IMR-90 (cell line): ENCODE measurements around the gene RUNX2. TPM values are rescaled to one million over a fixed set of nuclear protein-coding genes. Genes with fewer than 3 reads are reported as not detected.

ENCODE experiments used
- ATAC-seq: fragments of 200-7000 bp; cut with Tn5 transposase; 2 replicates; pipeline ENCODE4 v1.9.1; 2020; ENCODE audit warnings: low read depth, mild to moderate bottlenecking, moderate library complexity
- BruUV-seq: library from RNA; stranded (reverse); fragments of 400-500 nt; replicated peaks from 2 replicates; lab custom pipeline; 2021; lab: Mats Ljungman, UMichigan
- CTCF ChIA-PET: fragments of 300-600 bp; formaldehyde crosslinking; extraction: SDS; loops from one replicate; lab custom pipeline; 2021; ENCODE audit warnings: antibody characterized with exemption; lab: Yijun Ruan, JAX
- POLR2A ChIA-PET: fragments of 300-600 bp; sonication (Branson Sonifier 250); formaldehyde crosslinking; loops from one replicate; lab custom pipeline; 2022; ENCODE audit warnings: antibody characterized with exemption; ENCODE audit not compliant: unreplicated experiment; lab: Charles Lee
- DNase-seq: peaks from one replicate; pipeline ENCODE4 v3.0.0; 2013
- H2AFZ ChIP-seq: replicated peaks from 2 replicates; pipeline ENCODE3; 2013; ENCODE audit warnings: low read length, mild to moderate bottlenecking; ENCODE audit not compliant: poor library complexity
- H2AK5ac ChIP-seq: 2 replicates; pipeline ENCODE4 v1.6.1; 2013; ENCODE audit warnings: low read depth, low read length, inconsistent platforms
- H2AK9ac ChIP-seq: replicated peaks from 2 replicates; pipeline ENCODE3; 2013; ENCODE audit warnings: mild to moderate bottlenecking, low read depth, low read length, moderate library complexity; ENCODE audit not compliant: poor library complexity
- H2BK120ac ChIP-seq: 2 replicates; pipeline ENCODE4 v1.6.1; 2013; ENCODE audit warnings: low read depth, low read length, inconsistent platforms
- H2BK15ac ChIP-seq: 3 replicates; pipeline ENCODE4 v1.6.1; 2013; ENCODE audit warnings: low read depth, low read length, inconsistent platforms
- H2BK20ac ChIP-seq: 2 replicates; pipeline ENCODE4 v1.6.1; 2013; ENCODE audit warnings: low read depth, mild to moderate bottlenecking, inconsistent platforms, low read length, moderate library complexity
- H2BK5ac ChIP-seq: 2 replicates; pipeline ENCODE4 v1.6.1; 2013; ENCODE audit warnings: mild to moderate bottlenecking, low read depth, low read length, inconsistent platforms; ENCODE audit not compliant: poor library complexity, severe bottlenecking
- H3K14ac ChIP-seq: replicated peaks from 2 replicates; pipeline ENCODE4 v1.6.1; 2013; ENCODE audit warnings: low read depth, low read length, inconsistent platforms
- H3K18ac ChIP-seq: 2 replicates; pipeline ENCODE4 v1.6.1; 2013; ENCODE audit warnings: low read depth, low read length, control low read depth
- H3K23ac ChIP-seq: 2 replicates; pipeline ENCODE4 v1.6.1; 2013; ENCODE audit warnings: low read depth, low read length, inconsistent platforms
- H3K27ac ChIP-seq: 2 replicates; pipeline ENCODE4 v1.5.1; 2013; ENCODE audit warnings: mild to moderate bottlenecking, control low read depth, low read length; ENCODE audit not compliant: insufficient read depth
- H3K27me3 ChIP-seq: 2 replicates; pipeline ENCODE4 v1.6.1; 2013; ENCODE audit warnings: low read length; ENCODE audit not compliant: control insufficient read depth, insufficient read depth
- H3K36me3 ChIP-seq: 2 replicates; pipeline ENCODE4 v1.6.1; 2013; ENCODE audit warnings: low read length, mixed read lengths; ENCODE audit not compliant: control insufficient read depth, insufficient read depth
- H3K4ac ChIP-seq: 2 replicates; pipeline ENCODE4 v1.6.1; 2013; ENCODE audit warnings: low read depth, low read length, inconsistent platforms
- H3K4me1 ChIP-seq: 2 replicates; pipeline ENCODE4 v1.6.1; 2013; ENCODE audit warnings: low read length, mixed read lengths; ENCODE audit not compliant: control insufficient read depth, insufficient read depth
- H3K4me2 ChIP-seq: 2 replicates; pipeline ENCODE4 v1.6.1; 2013; ENCODE audit warnings: low read depth, mild to moderate bottlenecking, control low read depth, low read length, moderate library complexity
- H3K4me3 ChIP-seq: 2 replicates; pipeline ENCODE4 v1.5.1; 2013; ENCODE audit warnings: low read depth, mild to moderate bottlenecking, control low read depth, low read length, moderate library complexity; ENCODE audit not compliant: insufficient read depth
- H3K56ac ChIP-seq: 2 replicates; pipeline ENCODE4 v1.6.1; 2013; ENCODE audit warnings: low read length, inconsistent platforms; ENCODE audit not compliant: insufficient read depth; ENCODE audit errors: extremely low read depth
- H3K79me1 ChIP-seq, 2 experiments: 2 replicates each; pipeline ENCODE4 v1.6.1; 2013; ENCODE audit warnings: low read length in 2 of 2, inconsistent platforms in 1 of 2, low read depth in 1 of 2
- H3K9ac ChIP-seq: 2 replicates; pipeline ENCODE4 v1.6.1; 2013; ENCODE audit warnings: low read depth, low read length, control low read depth
- H3K9me1 ChIP-seq: 2 replicates; pipeline ENCODE4 v1.6.1; 2013; ENCODE audit warnings: low read length, inconsistent platforms; ENCODE audit not compliant: insufficient read depth
- H3K9me3 ChIP-seq: 2 replicates; pipeline ENCODE4 v1.6.1; 2013; ENCODE audit warnings: low read length; ENCODE audit not compliant: control insufficient read depth, insufficient read depth
- H4K20me1 ChIP-seq: 2 replicates; pipeline ENCODE4 v1.6.1; 2013; ENCODE audit warnings: low read length, inconsistent platforms; ENCODE audit not compliant: insufficient read depth
- H4K5ac ChIP-seq: 2 replicates; pipeline ENCODE4 v1.6.1; 2013; ENCODE audit warnings: mild to moderate bottlenecking, low read depth, low read length, control low read depth
- H4K8ac ChIP-seq, 2 experiments: 2 replicates each; pipeline ENCODE4 v1.6.1; 2013; ENCODE audit warnings: low read depth in 2 of 2, low read length in 2 of 2, control low read depth in 1 of 2, inconsistent platforms in 1 of 2
- H4K91ac ChIP-seq: 2 replicates; pipeline ENCODE4 v1.6.1; 2013; ENCODE audit warnings: low read depth, low read length, inconsistent platforms; ENCODE audit not compliant: insufficient read depth
- BHLHE40 ChIP-seq: fragments of 150-350 bp; IDR thresholded peaks from 2 replicates; pipeline ENCODE4 v1.6.1; 2016; ENCODE audit warnings: mild to moderate bottlenecking, low read depth, low read length
- CEBPB ChIP-seq: IDR thresholded peaks from 2 replicates; pipeline ENCODE4 v1.6.1; 2012; ENCODE audit warnings: low read depth, low read length, improper control_type of control experiment
- FOS ChIP-seq: fragments of 150-350 bp; IDR thresholded peaks from 2 replicates; pipeline ENCODE4 v1.6.1; 2016; ENCODE audit warnings: low read depth, low read length
- MAFK ChIP-seq: IDR thresholded peaks from 2 replicates; pipeline ENCODE4 v1.6.1; 2012; ENCODE audit warnings: low read depth, low read length, improper control_type of control experiment
- MAZ ChIP-seq: IDR thresholded peaks from 2 replicates; pipeline ENCODE4 v1.6.1; 2012; ENCODE audit warnings: low read depth, mild to moderate bottlenecking, low read length, improper control_type of control experiment, moderate library complexity, borderline replicate concordance
- MXI1 ChIP-seq: IDR thresholded peaks from 2 replicates; pipeline ENCODE4 v1.6.1; 2012; ENCODE audit warnings: low read depth, mild to moderate bottlenecking, low read length, moderate library complexity, borderline replicate concordance
- POLR2A ChIP-seq: IDR thresholded peaks from 2 replicates; pipeline ENCODE4 v1.6.1; 2012; ENCODE audit warnings: mild to moderate bottlenecking, low read depth, low read length
- RAD21 ChIP-seq: IDR thresholded peaks from 2 replicates; pipeline ENCODE4 v1.6.1; 2012; ENCODE audit warnings: low read length, improper control_type of control experiment
- RCOR1 ChIP-seq: IDR thresholded peaks from 2 replicates; pipeline ENCODE4 v1.6.1; 2012; ENCODE audit warnings: mild to moderate bottlenecking, low read length, improper control_type of control experiment; ENCODE audit not compliant: insufficient replicate concordance
- RFX5 ChIP-seq: IDR thresholded peaks from 2 replicates; pipeline ENCODE4 v1.8.0; 2012; ENCODE audit warnings: low read depth, mild to moderate bottlenecking, low read length, moderate library complexity
- SMC3 ChIP-seq: fragments of 150-350 bp; IDR thresholded peaks from 2 replicates; pipeline ENCODE4 v1.6.1; 2016; ENCODE audit warnings: low read depth, mild to moderate bottlenecking, antibody characterized with exemption, low read length, moderate library complexity
- WGBS, 2 experiments: methylation state at CpG; one replicate each; pipeline versions ENCODE4 v1.1.5 to v1.1.7; 2013; ENCODE audit warnings: missing lambda C conversion rate in 2 of 2; ENCODE audit not compliant: insufficient read length in 1 of 2; ENCODE audit errors: extremely low coverage in 2 of 2; 5-methylcytosine and 5-hydroxymethylcytosine counted together
- dilution Hi-C: fragments of 300-500 bp; cut with HindIII; formaldehyde crosslinking; loops from one replicate; pipeline ENCODE4 v1.14.3; 2018; ENCODE audit warnings: low sequenced_read_pairs; ENCODE audit not compliant: unreplicated experiment
- in situ Hi-C: fragments of 300-500 bp; cut with MboI; formaldehyde crosslinking; loops from 3 replicates; pipeline ENCODE4 v1.14.3; 2019; ENCODE audit warnings: low sequenced_read_pairs, inconsistent platforms, mixed read lengths
- intact Hi-C: fragments of 100-400 bp; cut with micrococcal nuclease; formaldehyde crosslinking; loops from 2 replicates; pipeline ENCODE4 v1.10.0; 2022
- polyA plus RNA-seq, 3 experiments: library from polyadenylated mRNA; depleted of rRNA; stranded (reverse); fragments of >200 nt; gene quantifications; 2 replicates each; pipeline ENCODE4 v1.2.3, GENCODE V29; 2012; ENCODE audit warnings: low replicate concordance in 1 of 3
- total RNA-seq: library from RNA; depleted of rRNA; stranded (reverse); fragments of >200 nt; gene quantifications from 2 replicates; pipeline ENCODE4 v1.2.3, GENCODE V29; 2012
- TF ChIP-seq, protein P1 (sequence below): fragments of 150-350 bp; IDR thresholded peaks from 2 replicates; pipeline ENCODE4 v1.6.1; 2016; ENCODE audit warnings: low read depth, mild to moderate bottlenecking, low read length, moderate library complexity, borderline replicate concordance
- TF ChIP-seq, protein P2 (sequence below): fragments of 150-350 bp; IDR thresholded peaks from 2 replicates; pipeline ENCODE4 v1.6.1; 2017; ENCODE audit warnings: mild to moderate bottlenecking, antibody characterized with exemption, low read length, low read depth
- TF ChIP-seq, protein P3 (sequence below): conservative IDR thresholded peaks from 2 replicates; pipeline ENCODE4 v1.5.1; 2012; ENCODE audit warnings: mild to moderate bottlenecking, low read depth, low read length, improper control_type of control experiment

RUNX2 gene
- total and polyA plus RNA-seq, 2 of the 4 experiments (the other 2 are of a cell fraction): 2.3 to 4.7 TPM

DNA sequence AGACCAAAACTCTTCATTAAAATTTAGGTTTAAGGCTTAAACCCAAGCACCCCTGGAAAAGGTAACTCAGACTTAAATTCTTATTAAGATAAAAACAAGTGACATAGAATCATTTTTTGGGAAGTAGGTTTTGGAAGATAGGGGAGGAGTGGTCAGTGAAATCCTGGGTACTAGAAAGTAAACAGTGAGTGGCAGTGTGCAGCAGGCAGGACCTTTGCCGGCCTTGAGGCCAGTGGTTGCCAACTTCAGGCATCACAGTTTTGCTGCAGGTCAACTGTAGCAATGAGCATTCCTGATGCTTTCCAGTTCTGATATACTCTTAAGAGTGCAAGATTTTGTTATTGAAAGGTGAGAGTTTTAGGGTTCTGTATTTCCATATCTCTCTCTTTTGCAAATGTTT is 118.9 kb downstream of the RUNX2 start (continued):
- TF ChIP-seq, protein P1, sequence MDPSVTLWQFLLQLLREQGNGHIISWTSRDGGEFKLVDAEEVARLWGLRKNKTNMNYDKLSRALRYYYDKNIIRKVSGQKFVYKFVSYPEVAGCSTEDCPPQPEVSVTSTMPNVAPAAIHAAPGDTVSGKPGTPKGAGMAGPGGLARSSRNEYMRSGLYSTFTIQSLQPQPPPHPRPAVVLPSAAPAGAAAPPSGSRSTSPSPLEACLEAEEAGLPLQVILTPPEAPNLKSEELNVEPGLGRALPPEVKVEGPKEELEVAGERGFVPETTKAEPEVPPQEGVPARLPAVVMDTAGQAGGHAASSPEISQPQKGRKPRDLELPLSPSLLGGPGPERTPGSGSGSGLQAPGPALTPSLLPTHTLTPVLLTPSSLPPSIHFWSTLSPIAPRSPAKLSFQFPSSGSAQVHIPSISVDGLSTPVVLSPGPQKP: no peak
- no peak for TF ChIP-seq POLR2A
- TF ChIP-seq RFX5: no peak

DNA sequence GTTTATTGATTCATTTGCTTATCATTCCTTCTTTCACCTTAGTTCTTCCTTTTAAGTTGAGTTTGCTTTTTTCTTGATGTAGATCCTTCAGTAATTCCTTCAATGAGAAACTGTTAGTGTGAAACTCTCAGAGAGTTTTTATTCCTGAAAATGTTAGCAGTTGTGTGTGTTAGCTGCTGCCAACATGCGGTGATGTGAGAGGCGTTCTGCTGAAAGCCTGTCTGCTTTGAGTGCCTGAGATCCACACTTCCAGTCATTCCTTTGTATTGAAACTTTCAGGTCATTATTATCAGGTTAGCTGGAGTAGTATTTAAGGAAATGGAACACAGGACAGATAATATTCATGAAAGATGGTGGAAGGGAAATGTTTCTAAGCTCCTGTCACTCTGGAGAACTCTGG is 119.6 kb downstream of the RUNX2 start:
- H2BK20ac ChIP-seq: peak overlapping the region; percentile 97
- POLR2A ChIA-PET: no interaction called here
- in situ Hi-C loops (no loop called here), dilution Hi-C loops (no loop called here), intact Hi-C loops (loop anchor here (5.0 kb wide), 1 partner anchor 45 kb away; no protein-coding TSS in a partner anchor)
- H2BK120ac ChIP-seq: peak overlapping the region; percentile 98
- peaks cover under 1% of the 10 kb centered on the region for H3K36me3 ChIP-seq
- H2AK9ac ChIP-seq: no peak overlapping the region
- H3K9me1 ChIP-seq: peaks cover 25% of the 10 kb centered on the region
- peak overlapping the region; percentile 95; the same call in 1 of the 2 replicates for H3K18ac ChIP-seq
- no peak overlapping the region for H2AFZ ChIP-seq
- peak overlapping the region; percentile 92 for H2AK5ac ChIP-seq
- H4K91ac ChIP-seq: peak overlapping the region; percentile 95
- peak overlapping the region; percentile 95 for H3K14ac ChIP-seq
- H3K4me2 ChIP-seq: peak overlapping the region; percentile 43; the same call in 1 of the 2 replicates
- no peaks in the 10 kb centered on the region for H3K27me3 ChIP-seq
- H2BK15ac ChIP-seq: peak overlapping the region; percentile 96; the same call in 2 of the 3 replicates
- no CpG with 5 or more reads among the region's 2 CpGs for WGBS, 2 experiments
- peak overlapping the region; percentile 93 for H3K27ac ChIP-seq
- H3K9me3 ChIP-seq: no peaks in the 10 kb centered on the region
- no TSS peak for BruUV-seq
- peak overlapping the region; percentile 97 for H2BK5ac ChIP-seq
- ATAC-seq (peak; percentile 30; the same call in 1 of the 2 replicates), DNase-seq (peak; percentile 38)
- peak overlapping the region; percentile 94 for H3K23ac ChIP-seq
- 0 out of 2 replicates have a peak overlapping the region, but pooled peaks have one; percentile 24 for H3K9ac ChIP-seq
- H3K56ac ChIP-seq: peak overlapping the region; percentile 67
- H3K4ac ChIP-seq: peak overlapping the region; percentile 96
- peak overlapping the region; percentile 28 to 95 for H4K8ac ChIP-seq
- CTCF ChIA-PET: interaction anchor here (0.6 kb wide), 1 partner anchor 101 kb away, joined by 3 read pairs; no protein-coding TSS in a partner anchor
- peaks cover 29 to 61% of the 10 kb centered on the region in 2 experiments for H3K79me1 ChIP-seq
- H3K4me1 ChIP-seq: peaks cover 23% of the 10 kb centered on the region
- H3K4me3 ChIP-seq: no peak overlapping the region
- no peaks in the 10 kb centered on the region for H4K20me1 ChIP-seq
- peak overlapping the region; percentile 46; the same call in 1 of the 2 replicates for H4K5ac ChIP-seq
- TF ChIP-seq, protein P2, sequence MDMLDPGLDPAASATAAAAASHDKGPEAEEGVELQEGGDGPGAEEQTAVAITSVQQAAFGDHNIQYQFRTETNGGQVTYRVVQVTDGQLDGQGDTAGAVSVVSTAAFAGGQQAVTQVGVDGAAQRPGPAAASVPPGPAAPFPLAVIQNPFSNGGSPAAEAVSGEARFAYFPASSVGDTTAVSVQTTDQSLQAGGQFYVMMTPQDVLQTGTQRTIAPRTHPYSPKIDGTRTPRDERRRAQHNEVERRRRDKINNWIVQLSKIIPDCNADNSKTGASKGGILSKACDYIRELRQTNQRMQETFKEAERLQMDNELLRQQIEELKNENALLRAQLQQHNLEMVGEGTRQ: no peak
- TF ChIP-seq, protein P3, sequence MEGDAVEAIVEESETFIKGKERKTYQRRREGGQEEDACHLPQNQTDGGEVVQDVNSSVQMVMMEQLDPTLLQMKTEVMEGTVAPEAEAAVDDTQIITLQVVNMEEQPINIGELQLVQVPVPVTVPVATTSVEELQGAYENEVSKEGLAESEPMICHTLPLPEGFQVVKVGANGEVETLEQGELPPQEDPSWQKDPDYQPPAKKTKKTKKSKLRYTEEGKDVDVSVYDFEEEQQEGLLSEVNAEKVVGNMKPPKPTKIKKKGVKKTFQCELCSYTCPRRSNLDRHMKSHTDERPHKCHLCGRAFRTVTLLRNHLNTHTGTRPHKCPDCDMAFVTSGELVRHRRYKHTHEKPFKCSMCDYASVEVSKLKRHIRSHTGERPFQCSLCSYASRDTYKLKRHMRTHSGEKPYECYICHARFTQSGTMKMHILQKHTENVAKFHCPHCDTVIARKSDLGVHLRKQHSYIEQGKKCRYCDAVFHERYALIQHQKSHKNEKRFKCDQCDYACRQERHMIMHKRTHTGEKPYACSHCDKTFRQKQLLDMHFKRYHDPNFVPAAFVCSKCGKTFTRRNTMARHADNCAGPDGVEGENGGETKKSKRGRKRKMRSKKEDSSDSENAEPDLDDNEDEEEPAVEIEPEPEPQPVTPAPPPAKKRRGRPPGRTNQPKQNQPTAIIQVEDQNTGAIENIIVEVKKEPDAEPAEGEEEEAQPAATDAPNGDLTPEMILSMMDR: no peak
- TF ChIP-seq SMC3 (no peak), POLR2A (no peak), MAZ (no peak), MXI1 (no peak), MAFK (no peak), CEBPB (no peak), RAD21 (no peak), FOS (no peak), RCOR1 (no peak), BHLHE40 (no peak)
